Pons (tissue), 1 donor: ENCODE results near the gene ASPSCR1.
A peak's percentile ranks its signal among the peaks of the same experiment; 100 is the strongest.

Experiments
- DNase-seq: peaks from one replicate; pipeline ENCODE4 v3.0.0-alpha.2; 2016; ENCODE audit warnings: low spot score

ASPSCR1 gene

GRCh38 chr17:81983011-81983638 lies 5.7 kb downstream of the ASPSCR1 start:
- no peak for DNase-seq

- DNase-seq, result no peak
These were observed 6.4 kb downstream of the ASPSCR1 start for GRCh38 chr17:81983639-81984373.

- DNase-seq, result no peak
These were observed 7.5 kb downstream of the ASPSCR1 start for GRCh38 chr17:81984773-81985410.

GRCh38 chr17:81986606-81987005 lies 9.2 kb downstream of the ASPSCR1 start:
- DNase-seq, result no peak

GRCh38 chr17:81987161-81987770 lies 9.8 kb downstream of the ASPSCR1 start:
- no peak for DNase-seq

- no peak for DNase-seq
These were observed 13.6 kb downstream of the ASPSCR1 start for GRCh38 chr17:81990836-81991683.

- DNase-seq, result peak; percentile 48
These were observed 14.4 kb downstream of the ASPSCR1 start for GRCh38 chr17:81991684-81992305.

- DNase-seq, result no peak
These were observed 15.1 kb downstream of the ASPSCR1 start for GRCh38 chr17:81992306-81993102.

GRCh38 chr17:81993729-81994592 lies 16.5 kb downstream of the ASPSCR1 start:
- no peak for DNase-seq

GRCh38 chr17:81994593-81995462 lies 17.4 kb downstream of the ASPSCR1 start:
- no peak for DNase-seq

GRCh38 chr17:81995463-81996231 lies 18.2 kb downstream of the ASPSCR1 start:
- no peak for DNase-seq

GRCh38 chr17:81996232-81996756 lies 18.9 kb downstream of the ASPSCR1 start:
- DNase-seq, result no peak

GRCh38 chr17:81996757-81997441 lies 19.5 kb downstream of the ASPSCR1 start:
- no peak for DNase-seq

GRCh38 chr17:81998212-81998611 lies 20.8 kb downstream of the ASPSCR1 start:
- no peak for DNase-seq

GRCh38 chr17:81998691-81999438 lies 21.4 kb downstream of the ASPSCR1 start:
- DNase-seq, result no peak

GRCh38 chr17:81999587-81999975 lies 22.2 kb downstream of the ASPSCR1 start:
- DNase-seq, result no peak
